ENCODE data around the gene GTF3C5.
"Not testable (repeated sequence)": the region's sequence is repeated elsewhere in the genome, so short reads cannot be mapped to it uniquely, and the experiment has no call there.

Gene GTF3C5

DNA sequence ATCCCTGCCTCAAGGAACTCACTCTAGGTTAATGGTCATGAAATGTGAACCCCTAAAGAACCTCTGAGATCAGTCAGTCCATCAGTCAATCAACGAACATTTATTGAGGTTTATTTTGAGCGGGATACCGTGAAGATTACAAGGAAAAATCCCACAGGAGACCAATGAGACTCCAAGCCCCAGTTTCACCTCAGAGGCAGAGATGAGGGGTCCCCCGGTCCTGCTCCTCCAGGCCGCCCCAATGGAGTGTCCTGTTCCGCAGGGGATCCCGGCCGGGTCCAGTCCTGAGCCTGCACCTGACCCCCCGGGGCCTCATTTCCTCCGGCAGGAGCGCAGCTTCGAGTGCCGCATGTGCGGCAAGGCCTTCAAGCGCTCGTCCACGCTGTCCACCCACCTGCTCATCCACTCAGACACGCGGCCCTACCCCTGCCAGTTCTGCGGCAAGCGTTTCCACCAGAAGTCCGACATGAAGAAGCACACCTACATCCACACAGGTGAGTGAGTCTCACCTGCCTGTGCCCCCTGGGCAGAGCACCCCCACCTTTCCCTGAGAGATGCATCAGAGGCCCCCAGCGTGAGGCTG, 41.3 kb upstream of the GTF3C5 start:
- no peak overlapping the region for H3K4me3 ChIP-seq (ENCODE audit: low read depth, low read length)
- no peak for DNase-seq (ENCODE audit: low read depth)
- TF ChIP-seq, protein P1, sequence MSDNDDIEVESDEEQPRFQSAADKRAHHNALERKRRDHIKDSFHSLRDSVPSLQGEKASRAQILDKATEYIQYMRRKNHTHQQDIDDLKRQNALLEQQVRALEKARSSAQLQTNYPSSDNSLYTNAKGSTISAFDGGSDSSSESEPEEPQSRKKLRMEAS (IDR thresholded peaks at IDR 0.05; ENCODE audit: low read depth, low read length) = no peak
- TF ChIP-seq, protein P2, sequence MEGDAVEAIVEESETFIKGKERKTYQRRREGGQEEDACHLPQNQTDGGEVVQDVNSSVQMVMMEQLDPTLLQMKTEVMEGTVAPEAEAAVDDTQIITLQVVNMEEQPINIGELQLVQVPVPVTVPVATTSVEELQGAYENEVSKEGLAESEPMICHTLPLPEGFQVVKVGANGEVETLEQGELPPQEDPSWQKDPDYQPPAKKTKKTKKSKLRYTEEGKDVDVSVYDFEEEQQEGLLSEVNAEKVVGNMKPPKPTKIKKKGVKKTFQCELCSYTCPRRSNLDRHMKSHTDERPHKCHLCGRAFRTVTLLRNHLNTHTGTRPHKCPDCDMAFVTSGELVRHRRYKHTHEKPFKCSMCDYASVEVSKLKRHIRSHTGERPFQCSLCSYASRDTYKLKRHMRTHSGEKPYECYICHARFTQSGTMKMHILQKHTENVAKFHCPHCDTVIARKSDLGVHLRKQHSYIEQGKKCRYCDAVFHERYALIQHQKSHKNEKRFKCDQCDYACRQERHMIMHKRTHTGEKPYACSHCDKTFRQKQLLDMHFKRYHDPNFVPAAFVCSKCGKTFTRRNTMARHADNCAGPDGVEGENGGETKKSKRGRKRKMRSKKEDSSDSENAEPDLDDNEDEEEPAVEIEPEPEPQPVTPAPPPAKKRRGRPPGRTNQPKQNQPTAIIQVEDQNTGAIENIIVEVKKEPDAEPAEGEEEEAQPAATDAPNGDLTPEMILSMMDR (IDR thresholded peaks at IDR 0.05; ENCODE audit: low read depth, low read length) = no peak
- TF ChIP-seq POLR2A (IDR thresholded peaks at IDR 0.05; ENCODE audit: extremely low read depth, insufficient read length) (no peak), MYC (IDR thresholded peaks at IDR 0.05; ENCODE audit: low read depth, low read length) (no peak)

DNA sequence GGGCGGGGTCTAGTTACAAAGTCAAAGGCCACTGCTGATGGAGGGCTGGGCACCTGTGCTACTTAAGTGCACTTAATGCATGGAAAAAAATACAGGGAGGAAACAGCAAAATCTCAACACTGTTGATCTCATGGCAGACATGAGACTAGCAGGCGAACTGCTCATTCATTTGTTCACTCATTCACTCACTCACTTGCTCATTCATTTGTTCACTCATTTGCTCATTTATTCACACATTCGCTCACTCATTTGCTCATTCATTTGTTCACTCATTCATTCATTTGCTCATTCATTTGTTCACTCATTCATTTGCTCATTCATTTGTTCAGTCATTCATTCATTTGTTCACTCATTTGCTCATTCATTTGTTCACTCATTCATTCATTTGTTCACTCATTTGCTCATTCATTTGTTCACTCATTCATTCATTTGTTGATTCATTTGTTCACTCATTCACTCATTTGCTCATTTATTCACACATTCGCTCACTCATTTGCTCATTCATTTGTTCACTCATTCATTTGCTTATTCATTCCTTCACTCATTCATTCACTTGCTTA, 40.7 kb upstream of the GTF3C5 start:
- not testable (repeated sequence) for DNase-seq (ENCODE audit: low read depth); H3K4me3 ChIP-seq (ENCODE audit: low read depth, low read length)

DNA sequence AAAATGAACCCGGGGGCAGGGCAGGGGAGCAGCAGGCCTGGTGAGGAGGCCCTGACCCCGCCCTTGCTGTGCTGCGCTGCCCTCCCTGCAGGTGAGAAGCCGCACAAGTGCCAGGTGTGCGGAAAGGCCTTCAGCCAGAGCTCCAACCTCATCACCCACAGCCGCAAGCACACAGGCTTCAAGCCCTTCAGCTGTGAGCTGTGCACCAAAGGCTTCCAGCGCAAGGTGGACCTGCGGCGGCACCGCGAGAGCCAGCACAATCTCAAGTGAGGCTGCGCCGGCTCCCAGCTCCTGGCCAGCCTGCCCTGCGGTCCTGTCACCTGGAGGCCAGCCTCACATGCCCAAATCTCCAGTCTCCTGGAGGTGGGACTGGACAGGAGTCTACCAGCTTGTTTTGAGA, 40.0 kb upstream of the GTF3C5 start:
- no peak for DNase-seq (ENCODE audit: low read depth)
- peak overlapping the region; percentile 40 for H3K4me3 ChIP-seq (ENCODE audit: low read depth, low read length)
- TF ChIP-seq, protein P2 (IDR thresholded peaks at IDR 0.05; ENCODE audit: low read depth, low read length) = no peak
- TF ChIP-seq, protein P1 (IDR thresholded peaks at IDR 0.05; ENCODE audit: low read depth, low read length) = no peak
- TF ChIP-seq POLR2A (IDR thresholded peaks at IDR 0.05; ENCODE audit: extremely low read depth, insufficient read length) (no peak), MYC (IDR thresholded peaks at IDR 0.05; ENCODE audit: low read depth, low read length) (no peak)

DNA sequence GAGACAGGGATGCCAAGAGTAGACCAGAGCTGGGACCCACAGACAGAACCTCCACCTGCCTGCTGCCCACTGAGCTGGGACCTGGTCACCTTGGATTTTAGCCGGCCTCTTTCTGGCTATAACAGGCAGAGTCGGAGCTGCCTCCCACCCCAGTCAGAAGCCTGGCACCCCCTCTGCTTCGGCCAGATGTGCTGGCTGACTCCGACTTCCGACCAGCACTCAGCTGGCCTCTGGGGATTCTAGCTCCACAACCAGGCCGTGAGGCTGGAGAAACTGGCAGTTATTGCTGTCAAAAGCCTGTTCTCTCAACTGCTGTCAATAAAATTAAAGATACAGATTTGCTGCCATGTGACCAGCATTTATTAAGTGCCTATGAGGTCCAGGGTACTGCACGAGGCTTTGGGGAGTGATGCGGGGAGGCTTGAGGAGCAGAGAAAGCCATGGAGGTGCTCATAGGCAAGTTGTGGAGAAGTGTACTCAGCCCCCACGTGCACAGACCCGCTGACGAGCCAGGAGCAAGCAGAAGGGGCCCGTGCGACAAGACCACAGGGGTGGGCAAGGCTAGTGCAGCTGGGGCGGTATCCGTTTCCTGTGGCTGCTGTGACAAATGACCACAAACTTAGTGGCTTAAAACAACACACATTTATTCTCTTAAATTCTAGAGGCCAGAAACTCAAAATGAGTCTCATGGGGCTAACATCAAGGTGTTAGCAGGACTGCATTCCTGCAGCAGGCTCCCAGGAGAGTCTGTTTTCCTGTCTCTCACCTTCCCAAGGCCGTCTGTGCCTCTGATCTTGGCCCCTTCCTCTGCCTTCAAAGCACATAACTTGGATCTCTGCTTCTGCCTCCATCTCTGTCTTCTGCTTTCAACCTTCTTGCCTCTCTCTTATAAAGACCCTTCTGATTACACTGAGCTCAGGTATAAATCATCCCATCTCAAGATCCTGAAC, 39.2 kb upstream of the GTF3C5 start:
- peak overlapping the region; percentile 40 for H3K4me3 ChIP-seq (ENCODE audit: low read depth, low read length)
- DNase-seq (ENCODE audit: low read depth) = peak; percentile 95
- TF ChIP-seq, protein P2 (IDR thresholded peaks at IDR 0.05; ENCODE audit: low read depth, low read length) = no peak
- TF ChIP-seq POLR2A (IDR thresholded peaks at IDR 0.05; ENCODE audit: extremely low read depth, insufficient read length) (no peak), MYC (IDR thresholded peaks at IDR 0.05; ENCODE audit: low read depth, low read length) (peak; percentile 62)
- TF ChIP-seq, protein P1 (IDR thresholded peaks at IDR 0.05; ENCODE audit: low read depth, low read length) = peak; percentile 85

DNA sequence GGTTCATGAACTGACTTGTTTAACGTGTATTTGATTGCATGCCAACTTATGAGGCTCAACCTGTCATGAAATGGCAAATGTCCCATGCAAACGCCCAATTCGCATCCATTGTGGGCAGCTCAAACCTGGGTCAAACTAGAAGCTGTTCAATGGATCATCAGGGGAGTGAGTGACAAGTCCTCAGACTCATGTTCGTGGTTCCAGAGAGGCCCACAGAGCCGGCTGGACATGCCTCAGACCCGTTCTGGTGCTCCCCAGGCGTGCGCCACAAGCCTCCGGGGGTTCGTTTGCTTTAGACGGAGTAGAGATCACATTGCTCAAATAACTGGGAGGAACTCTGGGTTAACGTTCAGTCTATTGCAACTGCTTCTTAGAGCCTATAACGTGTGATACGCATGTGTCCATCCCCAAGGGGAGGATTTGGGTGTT, 37.3 kb upstream of the GTF3C5 start:
- peak overlapping the region; percentile 32 for H3K4me3 ChIP-seq (ENCODE audit: low read depth, low read length)
- peak; percentile 86 for DNase-seq (ENCODE audit: low read depth)
- peak; percentile 15 for TF ChIP-seq POLR2A (IDR thresholded peaks at IDR 0.05; ENCODE audit: extremely low read depth, insufficient read length)
- TF ChIP-seq, protein P1 (IDR thresholded peaks at IDR 0.05; ENCODE audit: low read depth, low read length) = peak; percentile 58
- TF ChIP-seq MYC (IDR thresholded peaks at IDR 0.05; ENCODE audit: low read depth, low read length) = 0 out of 2 replicates have a peak, but pooled peaks have one; percentile 2
- TF ChIP-seq, protein P2 (IDR thresholded peaks at IDR 0.05; ENCODE audit: low read depth, low read length) = no peak
